GM18511 (cell line): ENCODE results near the gene HMGA1.
"Not testable (repeated sequence)": the region's sequence is repeated elsewhere in the genome, so short reads cannot be mapped to it uniquely, and the experiment has no call there.

Experiments used
- ATAC-seq: cut with Tn5 transposase; IDR thresholded peaks from one replicate; pipeline ENCODE4 v1.9.1; 2021; ENCODE audit warnings: mild to moderate bottlenecking, moderate library complexity; ENCODE audit not compliant: unreplicated experiment

HMGA1 gene

GRCh38 chr6:34259529-34260069 is 22.9 kb downstream of the HMGA1 start:
- no peak for ATAC-seq

- ATAC-seq, result no peak
Measured at GRCh38 chr6:34260576-34261267, 24.0 kb downstream of the HMGA1 start.

- not testable (repeated sequence) for ATAC-seq
Measured at GRCh38 chr6:34263484-34263883, 26.8 kb downstream of the HMGA1 start.

- ATAC-seq, result no peak
Measured at GRCh38 chr6:34267746-34268145, 31.1 kb downstream of the HMGA1 start.

GRCh38 chr6:34269132-34269531 is 32.5 kb downstream of the HMGA1 start:
- not testable (repeated sequence) for ATAC-seq

- not testable (repeated sequence) for ATAC-seq
Measured at GRCh38 chr6:34269658-34270341, 33.1 kb downstream of the HMGA1 start.

GRCh38 chr6:34272013-34272926 is 35.6 kb downstream of the HMGA1 start:
- no peak for ATAC-seq

- ATAC-seq, result no peak
Measured at GRCh38 chr6:34273242-34273805, 36.7 kb downstream of the HMGA1 start.

GRCh38 chr6:34274129-34274528 is 37.5 kb downstream of the HMGA1 start:
- no peak for ATAC-seq

- ATAC-seq, result no peak
Measured at GRCh38 chr6:34275128-34275804, 38.6 kb downstream of the HMGA1 start.

- no peak for ATAC-seq
Measured at GRCh38 chr6:34276191-34276590, 39.5 kb downstream of the HMGA1 start.

GRCh38 chr6:34276881-34277762 is 40.4 kb downstream of the HMGA1 start:
- ATAC-seq, result no peak

GRCh38 chr6:34277763-34278112 is 41.1 kb downstream of the HMGA1 start:
- no peak for ATAC-seq

GRCh38 chr6:34278833-34279232 is 42.2 kb downstream of the HMGA1 start:
- ATAC-seq, result no peak

- no peak for ATAC-seq
Measured at GRCh38 chr6:34280216-34280615, 43.5 kb downstream of the HMGA1 start.

- no peak for ATAC-seq
Measured at GRCh38 chr6:34281702-34282334, 45.1 kb downstream of the HMGA1 start.

- ATAC-seq, result no peak
Measured at GRCh38 chr6:34284563-34285447, 48.1 kb downstream of the HMGA1 start.
